Fibroblast of villous mesenchyme (primary cell): ENCODE data around the gene WDR45B. TPM values are rescaled to one million over a fixed set of nuclear protein-coding genes. Genes with fewer than 3 reads are reported as not detected.
A peak's percentile ranks its signal among the peaks of the same experiment; 100 is the strongest.

Source experiments
- DNase-seq: peaks from one replicate; pipeline ENCODE4 v3.0.0-alpha.2; 2010; ENCODE audit warnings: low read depth
- H3K4me3 ChIP-seq: 2 replicates; pipeline ENCODE4 v1.5.1; 2011; ENCODE audit warnings: low read depth, mild to moderate bottlenecking, low read length
- total RNA-seq: library from RNA; depleted of rRNA; stranded (reverse); fragments of >200 nt; gene quantifications from 2 replicates; pipeline ENCODE4 v1.2.3, GENCODE V29; 2012
- TF ChIP-seq, protein P1 (sequence below): IDR thresholded peaks from 2 replicates; pipeline ENCODE4 v1.5.1; 2012; ENCODE audit warnings: low read depth, mild to moderate bottlenecking, low read length; ENCODE audit not compliant: insufficient read depth

WDR45B gene
- total RNA-seq, 1 donor = 70.8 TPM

DNA sequence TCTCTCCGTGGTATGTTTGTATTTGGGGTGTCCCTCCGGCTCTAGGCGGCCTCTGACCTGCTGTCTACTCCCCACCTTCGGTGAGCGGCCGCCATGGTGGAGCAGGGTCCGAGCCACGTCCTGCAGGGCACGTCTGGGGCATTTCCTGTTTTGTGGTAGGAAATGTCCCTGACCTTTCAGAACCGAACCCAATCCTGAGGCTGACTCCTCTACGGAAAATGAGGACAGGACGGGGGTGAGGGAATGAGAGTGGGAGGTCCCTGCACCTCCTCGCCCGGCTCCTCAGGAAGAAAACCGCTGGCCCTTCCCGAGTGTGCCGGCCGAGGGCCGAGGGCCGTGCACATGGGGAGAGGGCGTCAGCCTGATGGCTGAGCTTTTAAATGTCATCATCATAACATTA lies 45.8 kb downstream of the WDR45B start:
- no peak for DNase-seq
- TF ChIP-seq, protein P1, sequence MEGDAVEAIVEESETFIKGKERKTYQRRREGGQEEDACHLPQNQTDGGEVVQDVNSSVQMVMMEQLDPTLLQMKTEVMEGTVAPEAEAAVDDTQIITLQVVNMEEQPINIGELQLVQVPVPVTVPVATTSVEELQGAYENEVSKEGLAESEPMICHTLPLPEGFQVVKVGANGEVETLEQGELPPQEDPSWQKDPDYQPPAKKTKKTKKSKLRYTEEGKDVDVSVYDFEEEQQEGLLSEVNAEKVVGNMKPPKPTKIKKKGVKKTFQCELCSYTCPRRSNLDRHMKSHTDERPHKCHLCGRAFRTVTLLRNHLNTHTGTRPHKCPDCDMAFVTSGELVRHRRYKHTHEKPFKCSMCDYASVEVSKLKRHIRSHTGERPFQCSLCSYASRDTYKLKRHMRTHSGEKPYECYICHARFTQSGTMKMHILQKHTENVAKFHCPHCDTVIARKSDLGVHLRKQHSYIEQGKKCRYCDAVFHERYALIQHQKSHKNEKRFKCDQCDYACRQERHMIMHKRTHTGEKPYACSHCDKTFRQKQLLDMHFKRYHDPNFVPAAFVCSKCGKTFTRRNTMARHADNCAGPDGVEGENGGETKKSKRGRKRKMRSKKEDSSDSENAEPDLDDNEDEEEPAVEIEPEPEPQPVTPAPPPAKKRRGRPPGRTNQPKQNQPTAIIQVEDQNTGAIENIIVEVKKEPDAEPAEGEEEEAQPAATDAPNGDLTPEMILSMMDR = no peak

GRCh38 chr17:82601447-82602000 lies 46.7 kb downstream of the WDR45B start:
- TF ChIP-seq, protein P1 = no peak
- DNase-seq = no peak
- H3K4me3 ChIP-seq = no peak overlapping the region

More for the DNA sequence above, 45.8 kb downstream of the WDR45B start:
- H3K4me3 ChIP-seq = no peak overlapping the region

- H3K4me3 ChIP-seq = no peak overlapping the region
- TF ChIP-seq, protein P1 = no peak
- no peak for DNase-seq
These were observed 47.4 kb downstream of the WDR45B start for GRCh38 chr17:82600731-82601446.

- TF ChIP-seq, protein P1 = no peak
- H3K4me3 ChIP-seq = no peak overlapping the region
- DNase-seq = no peak
These were observed 48.3 kb downstream of the WDR45B start for GRCh38 chr17:82599674-82600661.

- DNase-seq = peak; percentile 27
- TF ChIP-seq, protein P1 = no peak
These were observed 49.8 kb downstream of the WDR45B start for GRCh38 chr17:82598256-82599119.

More at GRCh38 chr17:82598256-82599119, 49.8 kb downstream of the WDR45B start:
- no peak overlapping the region for H3K4me3 ChIP-seq
